Stimulated activated CD8-positive, alpha-beta memory T cell treated with anti-CD3 and anti-CD28 coated beads, Interleukin-7, amount 100 ng/mL, for 48 hours (primary cell): ENCODE measurements around the gene NR6A1.
"Not testable (repeated sequence)": the region's sequence is repeated elsewhere in the genome, so short reads cannot be mapped to it uniquely, and the experiment has no call there.

ENCODE experiments used
- DNase-seq, 2 donors: peaks; one replicate each; pipeline ENCODE4 v3.0.0-alpha.2; 2020; ENCODE audit warnings: low read depth in 1 of 2; ENCODE audit errors: extremely low read depth in 1 of 2

NR6A1 gene

DNA sequence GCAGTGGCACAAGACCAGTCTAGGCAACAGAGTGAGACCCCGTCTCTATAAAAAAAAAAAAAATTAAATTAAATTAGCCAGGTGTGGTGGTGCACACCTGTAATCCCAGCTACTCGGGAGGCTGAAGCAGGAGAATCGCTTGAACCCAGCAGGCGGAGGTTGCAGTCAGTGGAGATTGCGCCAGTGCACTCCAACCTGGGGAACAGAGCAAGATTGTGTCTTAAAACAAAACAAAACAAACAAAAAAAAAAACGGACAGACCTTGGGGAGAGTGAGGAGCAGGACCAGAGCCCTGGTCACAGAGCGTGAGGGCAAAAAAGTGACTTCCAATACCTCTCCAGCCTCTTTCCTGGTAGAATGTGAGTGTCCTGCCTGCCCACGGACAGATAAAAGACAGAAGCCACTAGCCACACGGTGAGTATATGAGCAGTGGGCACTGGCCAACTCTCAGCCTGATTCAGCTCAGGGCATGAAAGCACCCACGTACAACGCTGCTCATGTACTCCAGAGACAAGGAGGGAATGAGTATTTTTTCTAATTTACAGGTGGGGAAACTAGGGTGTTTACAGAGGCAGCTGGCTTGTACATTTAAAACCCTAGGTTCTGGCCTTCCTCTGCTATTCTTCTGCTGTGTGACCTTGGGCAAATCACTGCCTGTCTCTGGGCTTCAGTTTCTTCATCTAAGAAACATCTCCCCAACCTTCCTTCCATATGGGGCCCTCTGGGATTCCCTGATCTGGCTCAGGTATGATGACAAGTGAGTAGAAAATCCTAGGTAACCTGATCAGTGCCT, 7.7 kb upstream of the NR6A1 start:
- DNase-seq: no peak

DNA sequence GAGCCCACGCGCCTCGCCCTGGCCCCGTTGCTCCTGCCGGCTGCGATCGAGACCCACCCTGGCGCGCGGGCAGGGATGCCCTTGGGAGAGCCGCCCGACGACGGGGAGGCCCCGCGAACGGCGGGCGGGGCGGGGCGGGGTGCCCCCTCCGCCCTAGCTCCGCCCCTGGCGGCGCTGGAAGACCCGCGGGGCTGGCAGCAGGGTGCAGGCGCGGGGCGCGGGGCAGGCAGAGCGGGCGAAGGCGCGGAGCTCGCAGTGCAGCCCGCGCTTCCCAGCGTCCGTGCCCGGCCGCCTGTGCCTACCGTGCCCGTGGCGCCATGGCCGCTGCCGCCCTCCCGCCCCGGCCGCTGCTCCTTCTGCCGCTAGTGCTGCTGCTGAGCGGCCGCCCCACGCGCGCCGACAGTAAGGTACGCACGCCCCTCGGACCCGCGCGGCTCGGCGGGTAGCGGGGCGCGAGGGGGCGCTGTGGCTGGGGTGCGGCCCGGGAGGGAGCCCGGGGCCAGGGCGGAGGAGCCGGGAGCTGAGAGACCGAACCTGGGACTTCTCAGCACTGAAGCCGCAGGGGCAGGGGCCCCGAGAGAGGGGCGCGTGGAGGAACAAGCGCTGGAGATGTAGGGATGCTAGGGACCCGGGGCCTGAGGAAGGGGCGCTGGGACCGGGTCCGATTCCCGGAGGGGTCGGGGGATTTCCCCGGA, 6.0 kb upstream of the NR6A1 start, which contains the start of gene OLFML2A:
TSS of gene OLFML2A (plus strand) at position 180 of the 695 bp plus-strand sequence. CDS start at position 318, 138 bp downstream.
- no peak for DNase-seq

DNA sequence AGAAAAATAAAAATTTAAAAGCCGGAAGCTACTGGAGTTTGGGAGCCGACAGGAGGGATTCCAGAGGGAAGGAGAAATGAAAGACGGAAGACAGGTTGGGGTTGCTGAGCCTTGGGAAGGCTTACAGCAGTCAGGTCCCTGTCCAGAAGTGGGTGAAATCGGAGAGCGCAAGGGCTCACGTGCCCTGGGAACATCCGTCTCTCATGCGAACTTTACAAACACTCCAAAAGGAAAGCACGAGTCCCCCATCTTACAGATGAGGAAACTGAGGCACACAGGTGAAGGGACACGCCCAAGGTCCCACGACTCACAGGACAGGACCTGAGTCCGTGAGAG, 5.5 kb upstream of the NR6A1 start:
- no peak for DNase-seq

DNA sequence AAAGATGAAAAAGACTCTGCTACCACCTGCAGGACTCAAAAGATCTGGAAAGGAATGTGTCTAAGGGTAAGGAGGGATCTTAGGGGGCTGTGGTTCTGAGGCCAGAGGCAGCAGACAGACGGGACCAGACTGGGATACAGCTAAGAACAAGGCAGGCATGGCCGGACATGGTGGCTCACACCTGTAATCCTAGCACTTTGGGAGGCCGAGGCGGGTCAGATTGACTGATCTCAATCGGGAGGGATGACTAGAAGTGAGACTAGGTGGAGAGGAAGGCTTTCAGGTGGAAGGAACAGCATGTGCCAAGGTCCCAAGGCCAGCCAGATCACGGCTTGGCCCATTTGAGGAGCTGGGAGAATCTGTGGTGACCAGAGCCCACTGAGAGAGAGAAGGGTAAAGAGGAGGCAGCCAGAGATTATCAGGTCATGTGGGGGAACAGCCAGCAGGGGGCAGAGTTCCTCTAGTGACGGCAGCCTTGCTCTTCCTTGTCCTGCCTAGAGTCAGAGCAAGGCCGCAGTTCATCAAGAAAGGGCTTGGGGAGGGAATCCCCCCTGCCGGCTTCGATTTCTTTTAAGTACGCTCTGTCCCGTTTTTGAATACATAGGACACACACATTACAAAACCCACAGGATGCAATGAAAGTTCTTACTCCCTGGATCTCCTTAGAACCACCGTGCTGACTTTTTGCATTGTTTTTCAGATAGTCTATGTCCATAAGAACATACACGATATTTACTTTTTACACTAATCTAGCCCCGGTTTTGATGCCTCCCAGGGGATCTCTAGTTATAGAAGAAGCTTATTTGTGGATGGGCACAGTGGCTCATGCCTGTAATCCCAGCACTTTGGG, 3.2 kb upstream of the NR6A1 start:
- peak; percentile 60 to 76 for DNase-seq

DNA sequence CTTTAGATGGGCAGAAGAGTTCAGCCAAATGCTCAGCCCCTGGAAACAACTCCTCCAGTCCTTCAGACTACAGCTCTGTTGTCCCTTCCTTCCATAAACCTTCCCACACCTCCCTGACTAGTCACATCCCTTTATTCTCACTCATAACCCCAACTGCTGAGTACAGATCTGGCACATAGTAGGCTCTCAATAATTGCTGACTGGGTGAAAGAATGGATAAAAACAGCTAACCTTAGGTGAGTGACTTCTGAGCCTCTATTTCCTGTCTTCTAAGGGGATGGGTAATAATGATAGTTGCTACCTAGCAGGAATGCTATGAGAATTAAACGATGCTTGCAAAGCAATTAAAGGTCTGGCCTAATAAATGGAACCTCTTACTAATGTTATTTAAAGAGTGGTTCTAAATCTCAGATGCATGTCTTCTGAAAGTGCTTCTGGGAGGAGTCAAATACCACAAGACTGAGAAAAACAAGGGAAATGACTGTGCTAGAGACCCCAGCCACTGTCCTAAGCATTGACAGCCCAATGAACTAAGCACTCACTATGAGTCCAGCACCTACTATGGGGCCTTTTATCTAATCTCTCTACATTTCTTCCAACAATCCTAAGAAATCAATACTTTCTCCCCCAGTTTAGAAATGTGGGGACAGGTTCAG, 2.5 kb upstream of the NR6A1 start:
- no peak for DNase-seq

DNA sequence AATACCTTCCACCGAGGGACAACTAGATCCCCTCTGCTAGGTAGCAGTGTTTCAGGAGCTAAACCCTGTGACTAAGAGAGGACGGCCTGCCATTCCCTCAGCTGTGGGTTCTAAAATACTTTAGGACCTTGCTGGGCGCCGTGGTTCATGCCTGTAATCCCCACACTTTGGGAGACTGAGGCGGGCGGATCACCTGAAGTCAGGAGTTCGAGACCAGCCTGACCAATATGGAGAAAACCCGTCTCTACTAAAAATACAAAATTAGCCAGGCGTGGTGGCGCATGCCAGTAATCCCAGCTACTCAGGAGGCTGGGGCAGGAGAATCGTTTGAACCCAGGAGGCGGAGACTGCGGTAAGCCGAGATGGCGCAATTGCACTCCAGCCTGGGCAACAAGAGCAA, 1.8 kb upstream of the NR6A1 start:
- DNase-seq: not testable (repeated sequence)

DNA sequence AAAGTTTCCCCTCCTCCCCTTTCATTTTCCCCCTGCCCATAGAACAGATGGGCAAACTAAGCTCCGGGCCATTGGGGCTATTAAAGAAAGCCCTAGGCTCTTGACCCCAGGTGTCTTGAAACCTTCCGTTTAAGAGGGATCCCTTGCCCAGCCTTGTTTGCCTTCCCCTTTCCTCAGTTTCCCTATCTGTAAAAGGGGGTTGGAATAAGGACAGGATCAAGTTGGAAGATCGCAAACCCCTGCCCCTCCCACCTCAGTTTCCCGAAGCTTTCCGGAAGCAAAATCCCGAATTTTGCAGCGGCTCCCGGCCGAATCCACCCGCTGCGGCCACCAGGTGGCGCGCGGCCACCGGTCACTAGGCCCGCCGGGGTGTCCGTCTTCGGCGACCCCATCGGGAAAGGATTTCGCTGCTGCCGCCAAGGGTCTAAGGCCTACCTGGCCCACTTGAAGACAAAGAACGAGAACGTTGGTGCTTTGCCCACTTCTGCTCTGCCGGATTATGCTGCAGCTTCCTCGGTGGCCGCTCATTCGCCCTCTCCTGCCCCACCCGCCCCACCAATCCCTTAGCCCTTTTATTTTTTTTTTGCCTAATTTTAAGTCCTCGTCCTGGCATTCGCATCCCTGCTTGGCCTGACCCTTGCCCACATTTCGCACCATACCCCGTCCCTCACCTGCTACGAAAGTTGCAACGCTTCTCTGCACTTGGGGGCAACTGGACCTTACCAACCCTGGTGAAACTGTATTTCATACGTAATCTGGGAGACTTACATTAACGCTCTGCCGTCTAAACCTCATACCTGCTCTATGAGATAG, 962 bp upstream of the NR6A1 start:
- no peak for DNase-seq

DNA sequence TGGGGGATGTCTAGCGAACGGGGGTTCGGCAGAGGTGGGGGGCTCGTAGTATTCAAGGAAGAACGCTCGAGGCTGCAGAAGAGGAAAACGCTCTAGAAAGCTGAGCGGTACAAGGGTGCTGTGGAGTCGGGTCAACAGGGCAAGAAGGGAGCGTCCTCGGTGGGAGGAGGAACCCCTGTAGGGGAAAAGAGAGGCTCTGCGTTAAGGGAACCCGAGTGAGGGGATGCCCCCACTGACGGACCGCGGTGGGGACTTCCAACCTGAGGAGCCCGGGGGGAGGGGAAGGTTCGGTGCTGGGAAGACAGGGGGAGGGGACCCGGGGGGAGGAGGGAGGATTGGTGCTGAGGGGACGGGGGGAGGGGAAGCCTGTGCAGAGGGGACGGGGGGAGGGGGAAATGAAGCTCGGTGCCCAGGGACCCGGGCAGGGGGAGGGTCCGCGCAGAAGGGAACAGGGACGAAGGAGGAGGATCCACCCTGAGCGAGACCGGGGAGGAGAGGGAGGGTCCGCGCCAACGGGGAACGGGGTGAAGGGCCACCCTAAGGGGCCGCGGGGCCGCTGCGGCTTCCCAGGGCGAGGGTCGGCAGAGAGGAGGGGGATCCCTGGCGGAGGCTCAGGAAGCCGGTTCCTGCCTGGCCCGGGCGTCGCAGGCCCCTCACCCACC, 621 bp downstream of the NR6A1 start:
- DNase-seq: no peak

DNA sequence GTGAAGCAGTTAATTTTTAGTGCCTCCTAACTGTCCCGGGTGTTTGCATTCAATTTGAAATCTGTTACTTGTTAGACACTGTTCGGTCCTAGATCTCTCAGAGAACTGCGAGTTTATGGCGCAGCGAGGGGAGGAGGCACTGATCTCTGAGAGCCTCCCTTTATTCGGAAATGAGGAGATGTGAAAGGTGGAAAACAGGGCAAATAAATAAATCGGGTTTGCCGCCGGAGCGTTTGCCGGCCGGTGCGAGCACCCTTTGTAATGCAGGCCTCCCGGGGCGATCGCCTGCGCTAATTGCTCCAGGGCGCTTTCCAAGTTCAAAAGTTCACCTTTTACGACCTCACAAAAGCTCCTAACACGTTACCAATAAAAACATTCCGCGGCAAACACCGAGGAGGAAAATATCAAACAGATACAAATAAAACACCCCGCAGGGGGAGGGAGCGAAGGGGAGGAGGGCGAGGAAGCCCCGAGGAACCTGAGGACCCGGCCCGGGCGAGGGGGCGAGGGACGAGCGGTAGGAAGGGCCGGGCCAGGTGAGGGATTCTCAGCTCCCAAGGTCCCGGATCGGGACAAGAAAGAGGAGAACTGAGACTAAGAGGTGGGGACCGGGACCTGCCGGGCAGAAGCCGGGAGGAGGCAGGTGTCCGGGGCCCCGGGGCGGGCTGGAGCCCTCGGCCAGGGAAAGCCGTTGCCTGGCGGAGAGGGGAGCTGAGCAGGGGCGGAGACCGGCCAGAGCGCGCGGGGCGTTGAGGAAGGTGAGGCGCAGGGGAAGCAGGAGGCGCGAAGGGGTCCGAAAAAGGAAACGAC, 1.4 kb downstream of the NR6A1 start:
- DNase-seq: no peak

DNA sequence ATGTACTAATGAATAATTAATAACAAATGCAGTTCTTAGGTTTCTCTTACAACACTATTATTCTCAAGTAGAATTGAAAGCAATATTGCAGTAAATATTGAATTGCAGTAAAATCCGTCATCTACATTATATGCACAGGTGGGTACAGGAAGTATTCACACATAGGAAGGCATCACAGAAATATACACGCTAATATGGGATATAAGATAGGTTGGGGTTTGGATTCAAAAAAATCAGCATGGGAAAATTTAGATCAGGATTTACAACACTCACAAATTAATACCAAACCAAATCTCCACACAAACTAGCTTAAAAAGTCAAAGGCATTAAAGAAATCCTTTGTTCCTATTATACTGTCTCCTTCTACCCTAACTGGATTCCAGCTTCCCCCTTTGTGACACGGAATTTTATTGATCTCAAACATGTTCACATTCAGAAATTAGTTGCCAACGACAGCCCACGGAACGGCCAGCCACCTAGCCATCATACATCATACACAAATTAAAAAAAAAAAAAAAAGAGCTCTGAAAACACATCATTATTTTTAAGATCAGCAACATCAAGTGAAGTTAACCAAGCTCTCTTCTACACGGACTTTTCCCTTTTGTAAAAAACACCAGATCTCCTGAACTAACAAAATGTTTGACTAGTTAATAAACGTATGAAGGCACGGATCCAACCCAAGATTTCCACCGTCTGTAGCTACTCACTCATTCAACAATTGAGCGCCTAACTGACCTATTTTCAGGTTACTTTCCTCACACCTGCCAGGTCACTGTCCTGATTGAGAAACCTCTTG, 2.2 kb downstream of the NR6A1 start:
- DNase-seq: no peak

DNA sequence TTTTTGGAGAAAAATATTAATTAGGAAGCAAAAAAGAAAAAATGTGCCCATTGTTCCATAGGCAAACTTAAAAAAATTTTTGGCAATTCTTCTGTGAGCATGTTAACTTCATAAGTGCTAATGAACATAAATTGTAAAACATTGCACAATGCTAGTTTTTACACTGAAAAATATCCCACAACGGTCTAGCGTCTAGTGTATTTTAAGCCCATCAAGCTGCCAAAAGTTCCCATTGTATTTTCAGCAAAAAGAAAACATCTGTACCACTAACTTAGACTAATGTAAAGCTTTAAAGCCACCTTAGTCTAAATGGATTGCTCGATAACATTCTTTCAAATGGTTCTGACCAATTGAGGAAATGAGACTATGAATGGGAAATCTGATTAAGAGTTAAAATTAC, 2.8 kb downstream of the NR6A1 start:
- no peak for DNase-seq

DNA sequence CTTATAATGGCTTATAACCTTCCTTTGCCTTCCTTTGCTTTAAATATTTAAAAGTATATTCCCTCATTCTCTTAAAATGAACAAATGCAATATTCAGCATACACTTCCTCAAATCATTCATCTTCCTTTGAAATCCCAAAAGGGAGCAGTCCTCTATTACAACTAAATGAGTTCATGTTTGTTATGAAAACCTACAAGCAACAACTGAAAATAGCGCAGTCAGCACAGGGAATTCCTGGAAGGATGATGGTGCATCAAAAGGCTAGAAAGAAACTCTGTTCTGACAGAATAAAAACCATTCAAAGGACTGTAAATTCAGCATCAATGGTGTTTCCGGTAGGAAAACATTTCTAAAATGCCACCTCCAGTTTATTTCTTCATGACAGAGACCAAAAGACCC, 3.3 kb downstream of the NR6A1 start:
- no peak for DNase-seq

DNA sequence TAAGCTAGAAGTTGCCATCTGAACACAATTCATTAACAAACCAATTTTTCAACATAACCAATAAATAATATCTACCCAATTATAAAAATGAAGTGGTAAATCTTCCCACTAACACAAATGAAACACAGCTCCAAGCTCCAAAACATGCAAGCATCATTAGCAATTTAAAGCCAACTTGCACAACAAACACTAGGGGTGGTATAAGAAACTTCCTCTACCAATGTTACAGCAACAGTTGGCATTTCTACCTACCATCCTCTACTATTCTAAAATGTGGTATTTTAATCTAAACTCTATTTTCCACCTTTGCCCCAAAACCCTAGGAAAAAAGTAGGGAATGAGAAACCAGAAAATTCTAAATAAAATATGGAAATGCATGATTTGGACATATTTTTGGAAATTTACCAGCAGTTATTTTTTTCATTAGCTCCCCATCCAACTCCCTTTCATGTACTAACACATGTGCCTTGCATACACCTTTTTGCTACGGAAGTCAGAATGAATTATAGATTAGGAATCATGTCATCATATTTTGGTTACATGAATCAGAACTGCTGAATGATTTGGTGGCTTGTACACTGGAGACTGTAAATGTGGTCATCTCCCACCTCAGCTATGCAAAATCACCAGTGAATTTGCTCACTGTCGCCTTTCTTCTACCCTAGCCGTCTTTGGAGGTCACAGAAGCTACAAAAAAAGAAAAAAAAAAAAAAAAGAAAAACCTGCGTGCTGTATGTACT, 4.1 kb downstream of the NR6A1 start:
- no peak for DNase-seq

DNA sequence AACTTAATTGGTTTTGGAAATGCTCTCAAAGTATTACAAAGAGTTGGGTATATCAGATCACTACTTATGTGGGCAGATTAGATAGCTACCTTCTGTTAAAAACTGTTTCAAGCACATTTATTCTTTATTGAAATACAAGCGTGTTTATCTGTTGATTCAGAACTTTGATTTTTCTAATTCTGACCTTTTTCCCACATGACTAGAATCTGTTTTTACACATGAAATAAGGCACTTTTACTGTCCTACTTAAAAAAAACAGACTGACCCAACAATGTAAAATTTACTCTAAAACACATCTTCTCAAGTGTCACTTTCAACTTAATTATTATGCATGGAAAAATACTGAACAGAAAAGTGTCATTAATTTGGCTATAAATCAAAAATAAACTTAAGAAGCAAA, 4.8 kb downstream of the NR6A1 start:
- no peak for DNase-seq

DNA sequence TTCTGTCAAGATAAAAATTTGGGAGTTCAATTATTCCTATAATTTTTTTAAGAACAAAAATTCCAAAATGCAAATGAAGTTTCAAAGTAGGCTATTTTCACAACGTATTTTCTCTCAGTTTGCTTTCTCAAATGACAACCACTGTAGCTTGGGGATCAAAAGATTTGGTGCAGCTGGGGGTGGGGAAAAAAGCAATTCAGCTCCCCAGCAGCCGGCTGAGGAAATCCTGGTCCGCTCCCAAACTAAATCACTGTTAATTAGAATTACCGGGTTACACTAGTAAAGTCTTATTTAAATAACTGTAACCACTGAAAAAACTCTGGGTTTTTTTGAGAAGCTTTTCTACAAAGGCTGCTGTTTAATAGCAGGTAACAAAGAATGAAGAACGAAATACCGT, 5.7 kb downstream of the NR6A1 start:
- DNase-seq: no peak

DNA sequence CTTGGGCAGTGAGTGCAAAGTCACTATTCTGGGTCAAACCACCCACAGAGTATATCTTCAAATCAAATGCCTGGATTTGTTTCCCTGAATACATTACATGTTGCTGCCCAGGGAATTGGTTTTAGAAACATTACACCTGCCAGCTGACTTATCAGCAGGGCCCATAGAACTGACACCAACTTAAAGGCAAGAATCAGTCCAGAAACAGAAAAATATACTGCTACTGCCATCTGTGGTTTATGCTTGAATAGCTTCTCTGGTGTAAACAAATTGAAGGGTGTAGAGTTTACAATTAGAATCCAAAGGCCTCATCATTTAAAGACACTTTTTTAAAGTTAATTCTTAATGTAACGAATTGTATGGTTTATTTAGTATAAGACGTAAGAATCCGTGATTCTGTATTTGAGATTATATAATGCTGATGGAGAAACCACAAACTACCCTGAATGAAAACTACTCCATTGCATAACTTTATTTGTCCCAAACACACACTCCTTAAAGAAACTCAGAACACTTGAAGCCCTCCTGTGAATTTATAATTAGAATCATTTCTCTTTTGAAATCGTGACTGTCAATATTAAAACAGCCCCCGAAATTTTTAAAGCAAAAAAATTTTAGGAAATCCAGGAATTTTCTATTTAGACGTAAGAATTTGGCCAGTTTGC, 6.2 kb downstream of the NR6A1 start:
- DNase-seq: no peak

DNA sequence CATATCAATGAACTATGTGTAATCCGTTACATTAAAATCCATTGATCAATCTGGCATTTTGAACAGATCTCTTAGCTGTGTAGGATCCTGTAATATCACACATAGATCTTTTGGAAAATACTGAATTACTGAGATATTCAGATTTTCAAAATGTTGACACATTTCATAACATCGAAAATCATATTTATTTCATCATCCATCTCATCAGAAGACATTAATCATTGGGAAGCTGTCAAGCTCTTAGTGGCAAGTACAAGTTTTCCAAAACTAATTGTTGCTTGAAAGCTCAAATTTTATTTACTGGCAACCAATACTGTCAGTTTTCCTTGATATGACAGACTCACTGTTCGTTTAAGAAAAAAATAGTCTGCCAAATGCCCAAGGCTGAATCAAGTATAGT, 8.5 kb downstream of the NR6A1 start:
- no peak for DNase-seq
